Dedifferentiated amniotic fluid mesenchymal stem cell (primary cell): ENCODE results near the gene ANXA11.
A peak's percentile ranks its signal among the peaks of the same experiment; 100 is the strongest.
"Not testable (repeated sequence)": the region's sequence is repeated elsewhere in the genome, so short reads cannot be mapped to it uniquely, and the experiment has no call there.

ENCODE experiments used
- DNase-seq: peaks from one replicate; pipeline ENCODE4 v3.0.0-alpha.2; 2016; ENCODE audit errors: extremely low spot score

The ANXA11 gene

DNA sequence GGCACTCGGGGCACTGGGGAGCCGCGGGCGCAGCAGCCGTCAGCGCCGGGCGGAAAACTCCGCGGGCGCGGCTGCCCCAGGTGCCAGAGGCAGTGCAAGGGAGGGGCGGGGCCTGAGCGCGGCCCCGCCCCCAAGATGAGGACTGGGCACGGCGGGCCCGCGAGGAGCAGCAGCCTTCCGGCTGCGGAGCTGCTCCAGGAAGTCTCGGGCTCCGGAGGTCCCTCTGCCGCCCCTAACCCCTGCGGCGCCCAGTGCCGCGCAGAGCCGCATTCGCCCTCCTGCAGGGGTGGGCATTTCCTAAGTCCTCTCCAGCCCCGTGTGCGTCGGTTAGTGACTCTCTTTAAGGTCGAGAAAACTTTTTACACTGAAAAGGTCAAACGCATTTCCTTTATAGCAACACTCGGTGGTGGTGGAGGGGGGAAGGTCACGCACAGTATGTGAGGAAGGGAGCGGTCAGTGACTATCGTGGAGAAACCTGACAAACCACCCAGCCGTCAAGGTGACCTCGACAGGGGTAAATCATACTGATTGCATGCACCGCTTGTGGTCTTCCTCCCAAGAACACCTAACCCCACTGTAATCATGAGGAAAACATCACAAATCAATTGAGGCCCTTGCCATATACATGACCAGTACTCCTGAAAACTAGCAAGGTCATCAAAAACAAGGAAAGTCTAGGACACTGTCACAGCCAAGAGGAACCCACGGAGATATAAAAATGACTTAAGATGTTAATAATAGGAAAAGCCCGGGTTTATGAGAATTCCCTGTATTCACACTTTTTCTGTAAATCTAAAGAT lies at the start of gene ANXA11:
Gene ANXA11 (minus strand): TSS at position 61 of the 800 bp plus-strand sequence. CDS start 32,676 bp downstream, outside the sequence.
- peak; percentile 34 for DNase-seq

DNA sequence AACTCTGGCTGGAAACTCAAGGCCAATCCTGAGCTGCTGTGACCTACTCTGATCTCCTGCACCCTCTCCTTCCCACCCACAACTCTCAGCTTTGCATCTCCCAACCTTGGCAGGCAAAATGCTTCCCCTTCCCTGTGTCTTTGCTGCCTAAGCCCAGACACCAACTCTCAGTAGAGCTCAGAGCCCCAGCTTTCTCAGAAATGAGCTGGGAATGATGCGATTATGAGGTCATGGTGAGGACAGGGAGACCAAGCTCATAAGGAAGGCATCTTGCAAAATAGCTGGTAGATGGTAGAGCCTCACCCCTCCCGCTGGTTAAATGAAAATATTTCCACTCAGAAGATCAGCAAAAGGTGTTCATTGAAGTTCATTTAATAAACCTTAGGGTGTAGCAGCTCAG lies 49.4 kb upstream of the ANXA11 start:
- DNase-seq: not testable (repeated sequence)

DNA sequence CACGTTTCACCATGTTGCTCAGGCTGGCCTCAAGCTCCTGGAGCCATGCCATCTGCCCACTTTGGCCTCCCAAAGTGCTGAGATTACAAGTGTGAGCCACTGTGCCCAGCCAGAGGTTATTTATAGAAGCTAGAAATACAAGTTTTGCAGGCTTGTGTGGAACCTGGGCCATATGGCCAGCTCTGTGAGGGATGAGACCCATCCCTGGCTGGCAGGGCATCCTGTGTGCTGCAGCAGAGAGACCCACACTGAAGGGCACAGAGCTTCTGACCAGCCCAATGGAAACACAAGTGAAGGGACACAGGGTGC lies 48.6 kb upstream of the ANXA11 start:
- DNase-seq: not testable (repeated sequence)

DNA sequence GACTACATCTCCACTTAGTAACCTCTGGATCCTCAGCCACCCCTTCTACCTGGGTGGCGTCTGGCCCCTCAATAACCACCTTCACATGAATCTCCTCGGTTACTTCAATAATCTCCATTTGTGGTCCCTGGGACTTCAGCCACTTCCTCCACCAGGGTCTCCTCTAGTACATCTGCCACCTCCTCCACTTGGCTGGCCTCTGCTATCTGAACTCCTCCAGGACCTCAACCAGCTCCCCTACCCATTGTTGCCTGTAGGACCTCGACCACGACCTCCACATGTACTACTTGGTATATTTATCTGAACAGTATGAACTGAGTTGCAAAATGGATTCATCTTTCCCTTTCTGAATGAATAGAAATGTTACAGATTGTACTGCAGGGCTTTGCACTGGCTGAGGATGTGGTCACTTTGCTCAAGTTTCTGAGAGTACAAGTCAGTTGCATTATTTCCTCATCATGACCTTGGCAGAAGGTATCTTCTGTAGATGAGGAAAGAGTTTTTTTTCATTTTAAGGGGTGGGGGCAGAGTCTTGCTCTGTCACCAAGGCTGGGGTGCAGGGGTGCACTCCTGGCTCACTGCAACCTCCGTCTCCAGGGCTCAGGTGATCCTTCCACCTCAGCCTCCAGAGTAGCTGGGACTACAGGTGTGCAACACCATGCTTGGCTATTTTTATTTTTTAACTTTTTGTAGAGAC lies 48.1 kb upstream of the ANXA11 start:
- no peak for DNase-seq

DNA sequence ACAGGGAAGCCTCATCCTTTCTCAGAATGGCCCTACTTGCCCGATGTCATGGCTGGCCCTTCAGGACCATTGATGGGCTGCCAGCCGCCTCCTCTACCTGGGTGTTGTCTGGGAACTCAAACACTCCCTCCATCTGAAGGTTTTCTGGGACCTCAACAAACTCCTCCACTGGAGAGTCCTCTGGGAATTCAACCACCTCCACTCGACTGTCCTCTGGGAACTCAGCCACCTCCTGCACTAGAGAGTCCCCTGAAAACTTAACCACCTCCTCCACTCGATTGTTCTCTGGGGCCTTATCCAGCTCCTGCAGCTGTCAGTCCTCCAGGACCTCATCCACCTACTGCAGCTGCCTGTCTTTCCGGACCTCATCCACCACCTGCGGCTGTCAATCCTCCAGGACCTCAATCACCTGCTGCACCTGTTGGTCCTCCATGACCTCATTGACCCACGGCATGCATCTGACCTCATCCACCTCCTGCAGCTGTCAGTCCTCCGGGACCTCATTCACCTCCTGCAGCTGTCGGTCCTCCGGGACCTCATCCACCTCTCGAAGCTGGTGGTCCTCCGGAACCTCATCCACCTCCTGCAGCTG lies 47.1 kb upstream of the ANXA11 start:
- DNase-seq: no peak

DNA sequence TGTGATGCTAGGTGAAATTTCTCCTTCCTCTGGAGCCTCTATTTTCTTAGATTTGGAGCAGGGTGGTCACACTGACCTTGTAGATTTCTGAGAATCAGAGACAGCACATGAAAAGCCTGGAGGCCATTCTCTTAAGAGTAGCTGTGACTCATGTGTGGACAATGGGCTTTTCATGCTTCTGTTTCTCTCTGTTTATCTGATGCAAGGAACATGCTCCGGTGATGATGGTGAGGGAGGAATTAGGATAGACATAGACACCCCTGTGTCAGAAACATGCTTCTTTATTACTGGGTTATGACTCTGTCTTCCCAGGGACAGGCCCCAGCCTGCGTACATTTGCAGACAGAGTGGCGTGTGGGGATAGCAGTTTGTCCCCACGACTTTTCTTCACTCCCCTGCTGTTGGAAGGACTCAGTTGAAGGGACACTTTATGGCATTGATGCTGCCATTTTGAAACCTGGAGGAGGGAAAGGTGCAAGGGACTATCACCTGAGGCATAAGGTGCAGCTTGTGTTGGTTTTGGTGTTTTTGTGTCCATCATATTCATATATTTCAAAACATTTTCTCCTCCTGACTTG lies 46.5 kb upstream of the ANXA11 start:
- DNase-seq: not testable (repeated sequence)

DNA sequence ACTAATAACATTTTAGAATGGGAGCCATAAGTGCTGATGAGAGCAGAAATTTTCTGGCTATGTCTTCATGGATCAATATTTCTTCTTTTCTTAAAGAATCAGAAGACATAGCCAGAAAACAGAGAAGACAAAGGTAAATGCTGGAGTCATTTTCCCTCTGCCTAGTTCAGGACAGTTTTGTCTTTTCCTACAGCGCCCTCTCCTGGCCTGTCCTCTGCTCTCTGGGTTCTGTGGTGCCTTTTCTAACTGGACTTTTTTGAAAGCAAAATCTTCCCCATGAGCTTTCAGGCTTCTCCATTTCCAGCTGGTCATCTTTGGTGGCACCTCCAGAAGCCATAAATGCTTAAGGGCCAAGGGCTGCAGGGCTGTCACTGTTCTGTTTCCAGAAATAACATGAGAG lies 45.1 kb upstream of the ANXA11 start:
- not testable (repeated sequence) for DNase-seq

DNA sequence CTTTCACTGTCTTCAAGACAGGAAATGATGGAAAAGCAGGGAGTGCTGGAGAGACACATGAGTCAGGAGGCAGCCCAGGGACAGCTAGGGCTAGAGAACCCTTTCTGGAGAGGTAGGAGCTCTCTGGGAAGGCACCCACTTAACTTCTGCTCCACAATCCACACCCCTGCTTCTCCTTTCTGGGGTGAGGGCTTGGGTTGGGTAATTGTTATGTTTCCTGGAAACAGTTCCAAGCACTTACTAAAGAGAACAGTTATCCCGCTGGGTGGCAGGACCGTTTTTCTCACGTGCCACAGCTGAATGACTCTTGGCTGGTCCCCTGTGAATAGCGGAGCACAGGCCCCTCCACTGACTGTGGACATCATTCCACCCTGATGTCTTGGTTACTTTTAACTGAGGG lies 44.6 kb upstream of the ANXA11 start:
- DNase-seq: not testable (repeated sequence)

DNA sequence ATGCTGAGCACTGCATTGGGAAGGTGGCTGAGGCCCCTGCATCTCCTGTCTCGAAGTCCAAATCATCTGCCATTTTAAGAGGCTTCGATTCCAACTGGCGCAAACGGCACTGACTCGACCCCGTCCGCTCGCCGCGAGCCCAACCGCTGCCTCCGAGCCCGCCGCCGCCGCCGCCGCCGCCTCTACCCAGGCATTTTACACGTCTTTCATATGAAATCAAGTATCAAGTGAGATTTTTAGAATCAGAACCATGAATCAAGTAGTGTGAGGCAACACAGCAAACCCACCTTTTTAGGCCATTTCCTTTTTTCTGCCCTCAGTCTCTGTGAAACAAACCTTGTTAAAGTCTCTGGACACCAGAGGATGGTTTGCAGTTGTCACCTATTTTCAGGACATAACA lies 42.3 kb upstream of the ANXA11 start:
- DNase-seq: not testable (repeated sequence)

DNA sequence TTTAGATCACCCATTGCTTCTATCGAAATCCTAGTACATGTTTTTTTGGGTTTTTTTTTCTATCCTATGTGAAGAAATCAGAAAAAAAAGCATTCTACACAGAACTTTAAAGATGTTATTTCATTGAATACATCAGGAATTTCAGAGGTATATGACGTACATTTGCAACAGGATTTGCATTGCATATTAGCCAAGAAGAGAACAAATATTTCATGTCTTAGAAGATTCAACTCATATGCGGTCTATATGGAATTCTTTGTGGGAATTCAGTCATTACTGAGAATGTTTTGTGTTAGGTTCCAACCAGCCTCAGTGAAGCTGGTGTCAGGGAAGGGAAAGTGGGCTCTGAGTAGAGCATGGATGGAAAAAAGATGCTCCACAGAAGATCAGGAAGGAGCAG lies 39.0 kb upstream of the ANXA11 start:
- DNase-seq: not testable (repeated sequence)

DNA sequence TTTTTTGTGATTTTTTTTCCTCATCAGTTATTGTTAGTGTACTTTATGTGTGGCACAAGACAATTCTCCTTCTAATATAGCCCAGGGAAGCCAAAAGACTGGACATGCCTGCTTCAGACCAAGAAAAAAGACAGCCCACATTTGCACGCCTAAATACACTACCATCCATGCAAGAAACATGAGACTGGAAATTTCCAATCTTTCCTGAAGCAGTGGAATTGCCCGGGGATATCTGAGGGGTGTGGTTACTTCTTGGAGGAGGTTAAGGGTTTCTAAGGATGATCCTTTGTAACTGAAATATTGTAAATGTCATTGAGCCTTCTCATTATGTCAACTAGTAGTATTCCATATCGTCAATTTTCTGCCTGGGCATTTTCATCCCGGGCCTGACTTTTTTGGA lies 37.0 kb upstream of the ANXA11 start:
- DNase-seq: not testable (repeated sequence)

DNA sequence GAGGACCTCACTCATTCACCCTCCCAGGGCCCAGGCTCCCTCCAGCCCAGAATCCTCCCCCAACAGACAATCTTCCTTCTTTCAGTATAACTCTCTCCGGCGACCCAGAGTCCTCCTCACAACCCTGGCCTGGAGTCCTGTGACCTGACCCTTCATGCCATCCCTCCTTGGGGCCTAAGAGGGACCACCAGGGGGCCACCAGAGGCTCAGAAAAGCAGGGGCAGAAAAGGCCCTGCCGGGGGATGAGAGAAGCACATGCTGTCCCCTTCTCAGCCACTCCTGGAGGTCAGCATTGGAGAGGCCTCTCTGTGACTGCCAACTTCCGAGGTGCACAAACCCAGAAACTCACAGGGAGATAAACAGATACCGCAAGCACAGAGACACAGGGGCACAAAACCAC lies 31.1 kb upstream of the ANXA11 start:
- DNase-seq: not testable (repeated sequence)

DNA sequence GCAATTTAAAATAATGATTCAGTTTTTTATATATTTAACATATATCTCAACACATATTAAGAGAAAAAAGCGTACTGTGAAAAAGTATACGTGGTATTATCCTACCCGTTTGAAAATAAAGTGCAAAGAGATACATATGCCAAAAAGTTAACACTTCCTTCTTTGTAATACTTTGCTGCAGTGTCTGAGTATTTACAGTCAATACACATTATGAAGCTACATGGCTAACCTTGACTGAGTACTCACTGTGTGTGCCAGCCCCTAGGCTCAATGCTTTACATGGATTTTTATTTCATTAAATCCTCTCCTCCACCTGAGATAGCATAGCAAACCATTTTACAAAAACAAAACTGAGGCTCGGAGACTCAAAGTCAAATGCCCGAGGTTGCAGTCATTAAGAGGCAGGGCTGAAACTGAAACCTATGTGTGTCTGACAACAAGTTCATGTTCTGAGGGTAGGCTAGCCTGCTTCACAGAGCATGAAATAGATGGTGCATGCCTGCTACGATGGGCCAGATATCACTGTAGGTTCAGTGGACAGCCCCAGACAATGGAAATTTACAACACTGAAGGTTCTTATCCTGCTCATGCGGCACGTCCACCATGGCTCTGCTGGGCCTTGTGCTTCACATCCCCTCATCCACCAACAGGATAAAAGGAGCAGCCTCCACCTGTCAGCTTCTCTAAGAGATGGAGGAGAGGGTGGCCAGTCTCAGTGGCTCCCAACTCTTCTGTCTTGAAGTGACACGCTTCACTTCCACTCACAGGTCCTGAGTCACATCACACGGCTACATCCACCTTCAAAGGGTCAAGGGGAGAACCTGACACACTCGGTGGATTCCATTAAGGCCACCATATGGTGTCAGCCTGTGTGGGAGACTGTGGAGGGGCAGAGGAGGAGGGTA lies 29.2 kb upstream of the ANXA11 start:
- not testable (repeated sequence) for DNase-seq

DNA sequence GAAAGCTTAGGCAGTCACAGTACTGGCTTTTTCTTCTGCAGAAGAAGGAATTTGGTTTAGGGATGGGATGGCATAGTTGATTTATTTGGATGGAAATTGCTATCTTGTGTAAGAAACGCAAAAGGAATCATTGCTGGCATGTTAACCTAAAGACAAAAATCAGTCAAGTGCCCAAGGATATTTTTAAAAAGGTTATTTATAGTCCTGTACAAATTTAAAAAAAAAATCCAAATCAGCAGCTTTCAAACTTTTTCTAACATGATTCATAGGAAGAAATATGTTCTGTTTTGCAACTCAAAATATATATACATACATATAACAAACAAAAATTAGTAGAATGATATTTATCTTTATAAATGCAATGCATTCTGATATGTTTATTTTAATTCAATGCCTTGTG lies 28.5 kb upstream of the ANXA11 start:
- DNase-seq: not testable (repeated sequence)

DNA sequence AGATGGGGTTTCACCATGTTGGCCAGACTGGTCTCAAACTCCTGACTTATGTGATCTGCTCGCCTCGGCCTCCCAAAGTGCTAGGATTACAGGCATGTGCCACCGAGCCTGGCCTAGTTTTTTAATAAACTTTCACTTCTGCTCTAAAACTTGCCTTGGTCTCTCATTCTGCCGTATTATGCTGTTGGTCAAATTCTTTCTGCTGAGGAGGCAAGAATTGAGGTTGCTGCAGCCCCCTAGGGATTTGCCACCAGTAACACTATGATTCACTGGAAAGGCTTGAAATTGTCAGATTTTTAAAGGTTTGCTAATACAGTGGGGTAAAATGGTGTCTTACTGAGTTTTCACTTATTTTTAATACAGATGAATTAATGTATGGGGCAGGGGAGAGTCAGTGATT lies 21.4 kb upstream of the ANXA11 start:
- DNase-seq: not testable (repeated sequence)

DNA sequence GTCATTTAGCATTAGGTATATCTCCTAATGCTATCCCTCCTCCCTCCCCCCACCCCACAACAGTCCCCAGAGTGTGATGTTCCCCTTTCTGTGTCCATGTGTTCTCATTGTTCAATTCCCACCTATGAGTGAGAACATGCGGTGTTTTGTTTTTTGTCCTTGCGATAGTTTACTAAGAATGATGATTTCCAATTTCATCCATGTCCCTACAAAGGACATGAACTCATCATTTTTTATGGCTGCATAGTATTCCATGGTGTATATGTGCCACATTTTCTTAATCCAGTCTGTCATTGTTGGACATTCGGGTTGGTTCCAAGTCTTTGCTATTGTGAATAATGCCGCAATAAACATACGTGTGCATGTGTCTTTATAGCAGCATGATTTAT lies 17.7 kb upstream of the ANXA11 start:
- DNase-seq: not testable (repeated sequence)

DNA sequence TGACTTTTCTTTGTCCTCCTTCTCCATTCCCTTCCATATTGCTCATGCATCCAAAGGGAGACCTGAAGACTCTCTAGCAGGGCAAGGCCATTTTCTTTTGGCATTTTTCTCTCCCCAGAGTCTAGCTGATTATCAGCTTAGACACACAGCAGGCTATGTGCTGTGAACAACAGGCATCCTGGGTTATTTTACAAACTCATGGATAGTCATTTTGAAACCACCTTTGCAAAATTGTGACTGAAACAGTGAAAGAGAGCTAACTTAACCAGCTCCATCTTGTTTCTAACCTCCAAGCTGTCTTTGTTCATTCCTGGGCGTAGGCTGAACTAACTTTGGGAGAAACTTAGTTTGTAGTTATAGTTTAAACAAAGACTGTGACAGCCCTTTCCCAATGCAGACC lies 13.5 kb upstream of the ANXA11 start:
- not testable (repeated sequence) for DNase-seq

DNA sequence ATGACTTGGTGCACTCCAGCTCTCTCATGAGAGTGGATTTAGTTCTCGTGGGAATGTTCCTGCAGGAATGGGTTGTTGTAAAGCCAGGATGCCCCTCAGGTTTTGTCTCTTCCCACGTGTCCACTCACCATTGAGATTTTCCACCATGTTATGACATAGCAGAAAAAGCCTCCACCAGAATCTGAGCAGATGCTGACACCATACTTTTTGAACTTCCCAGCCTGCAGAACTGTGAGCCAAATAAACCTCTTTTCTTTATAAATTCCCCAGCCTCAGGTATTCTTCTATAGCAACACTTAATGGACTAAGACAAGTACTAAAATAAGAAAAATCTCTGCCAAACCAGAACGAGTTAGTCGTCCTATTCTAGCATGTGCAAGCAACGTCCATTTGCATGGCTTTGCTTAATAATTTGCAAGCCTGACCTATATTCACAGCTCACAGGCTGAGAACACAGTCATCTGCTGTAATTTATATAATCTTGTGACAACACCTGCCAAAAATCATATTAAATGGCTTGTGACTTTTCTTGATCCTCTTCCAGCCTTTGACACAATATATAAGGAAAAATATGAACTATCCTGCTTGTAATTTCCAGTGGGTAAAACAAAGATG lies 9.1 kb upstream of the ANXA11 start:
- DNase-seq: not testable (repeated sequence)

DNA sequence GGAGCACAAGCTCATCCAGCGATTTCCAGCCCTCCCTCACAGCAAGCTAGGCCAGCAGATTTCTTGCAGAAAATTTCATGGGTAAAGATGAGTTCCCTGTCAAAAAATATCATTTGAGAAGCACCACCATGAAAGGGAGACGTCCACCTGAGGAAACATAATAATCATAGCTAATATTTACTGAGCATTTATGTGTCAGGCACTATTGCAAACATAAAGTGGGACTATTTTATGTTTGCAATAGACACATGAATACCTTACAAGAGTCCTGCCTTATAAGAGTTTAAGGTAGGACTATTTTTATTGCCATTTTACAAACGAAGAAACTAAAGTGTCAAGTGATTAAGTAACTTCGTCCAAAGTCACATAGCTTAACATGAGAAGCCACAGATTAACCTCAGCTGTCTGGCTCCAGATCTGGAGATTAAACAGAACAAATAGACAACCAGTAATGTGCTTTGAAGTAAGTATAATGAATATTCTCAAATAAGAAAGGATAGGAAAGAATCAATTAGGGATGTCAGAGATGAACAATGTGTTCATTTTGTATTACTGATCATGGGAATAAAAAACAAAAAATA lies 7.3 kb upstream of the ANXA11 start:
- not testable (repeated sequence) for DNase-seq

DNA sequence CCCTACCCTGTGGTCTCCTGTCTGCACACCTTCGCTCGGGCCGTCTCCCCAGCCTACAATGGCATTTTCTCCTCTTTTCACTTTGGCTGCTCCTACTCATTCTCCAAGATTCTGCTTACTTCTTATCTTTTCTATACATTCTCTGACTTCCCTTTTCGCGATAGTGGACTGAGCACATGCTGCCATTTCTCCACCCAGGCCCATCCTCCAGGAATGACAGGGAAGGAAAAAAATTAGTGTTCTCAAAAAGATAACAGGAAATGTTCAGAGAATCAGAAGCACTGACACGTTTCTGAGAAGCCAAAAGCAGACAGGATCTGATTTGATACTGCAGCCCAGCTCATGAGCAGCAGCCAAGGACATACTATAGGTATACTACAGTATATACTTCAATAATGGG lies 6.4 kb upstream of the ANXA11 start:
- no peak for DNase-seq

DNA sequence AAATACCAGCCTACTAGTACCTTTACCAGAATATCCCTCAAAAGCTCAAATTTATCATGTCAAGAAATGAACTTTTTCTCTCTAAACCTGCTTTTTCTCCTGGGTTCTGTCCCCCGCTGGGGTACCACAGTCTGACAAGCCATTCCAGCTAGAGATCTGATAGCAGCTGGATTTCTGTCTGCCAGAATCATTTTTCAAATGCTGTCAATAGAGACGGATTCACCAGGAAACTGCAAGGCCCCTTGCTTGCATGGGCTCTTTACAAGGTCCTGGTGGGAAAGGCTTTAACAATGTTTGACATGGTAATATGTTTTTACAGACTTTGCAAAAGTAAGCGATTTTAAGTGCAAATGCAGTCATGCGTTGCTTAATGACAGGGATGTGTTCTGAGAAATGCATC lies 4.9 kb upstream of the ANXA11 start:
- no peak for DNase-seq
